HG03565 (cell line): Measurements from ENCODE around the gene RNPEPL1.

Experiments used
- ATAC-seq: cut with Tn5 transposase; IDR thresholded peaks from one replicate; pipeline ENCODE4 v1.9.1; 2021; ENCODE audit warnings: mild to moderate bottlenecking, moderate library complexity; ENCODE audit not compliant: unreplicated experiment

RNPEPL1 gene

GRCh38 chr2:240563951-240564560 is 4.2 kb upstream of the RNPEPL1 start:
- ATAC-seq = no peak

- ATAC-seq = no peak
These were observed 3.5 kb upstream of the RNPEPL1 start for GRCh38 chr2:240564561-240565332.

GRCh38 chr2:240565333-240566202 is 2.7 kb upstream of the RNPEPL1 start:
- peak; percentile 20 for ATAC-seq

- peak; percentile 20 for ATAC-seq
These were observed 1.8 kb upstream of the RNPEPL1 start for GRCh38 chr2:240566203-240567136.

- ATAC-seq = no peak
These were observed 980 bp upstream of the RNPEPL1 start for GRCh38 chr2:240567137-240567871.

- peak; percentile 18 for ATAC-seq
These were observed 616 bp downstream of the RNPEPL1 start for GRCh38 chr2:240568678-240569522.

GRCh38 chr2:240569523-240569997 is 1.3 kb downstream of the RNPEPL1 start:
- no peak for ATAC-seq

GRCh38 chr2:240569998-240570530 is 1.8 kb downstream of the RNPEPL1 start:
- ATAC-seq = no peak

GRCh38 chr2:240570531-240571313 is 2.4 kb downstream of the RNPEPL1 start:
- ATAC-seq = no peak

- ATAC-seq = no peak
These were observed 3.2 kb downstream of the RNPEPL1 start for GRCh38 chr2:240571314-240571973.

- ATAC-seq = no peak
These were observed 4.1 kb downstream of the RNPEPL1 start for GRCh38 chr2:240572141-240573031.

- ATAC-seq = no peak
These were observed 4.8 kb downstream of the RNPEPL1 start for GRCh38 chr2:240573071-240573515.

- no peak for ATAC-seq
These were observed 5.5 kb downstream of the RNPEPL1 start for GRCh38 chr2:240573516-240574385.

GRCh38 chr2:240574386-240575100 is 6.3 kb downstream of the RNPEPL1 start:
- ATAC-seq = no peak
